GM21367 (cell line): ENCODE measurements around the gene SOX5.
"Not testable (repeated sequence)": the region's sequence is repeated elsewhere in the genome, so short reads cannot be mapped to it uniquely, and the experiment has no call there.

ENCODE experiments used
- ATAC-seq: cut with Tn5 transposase; IDR thresholded peaks from one replicate; pipeline ENCODE4 v1.9.1; 2021; ENCODE audit not compliant: unreplicated experiment

Gene SOX5

GRCh38 chr12:23555825-23556207 lies 393.7 kb downstream of the SOX5 start:
- no peak for ATAC-seq

DNA sequence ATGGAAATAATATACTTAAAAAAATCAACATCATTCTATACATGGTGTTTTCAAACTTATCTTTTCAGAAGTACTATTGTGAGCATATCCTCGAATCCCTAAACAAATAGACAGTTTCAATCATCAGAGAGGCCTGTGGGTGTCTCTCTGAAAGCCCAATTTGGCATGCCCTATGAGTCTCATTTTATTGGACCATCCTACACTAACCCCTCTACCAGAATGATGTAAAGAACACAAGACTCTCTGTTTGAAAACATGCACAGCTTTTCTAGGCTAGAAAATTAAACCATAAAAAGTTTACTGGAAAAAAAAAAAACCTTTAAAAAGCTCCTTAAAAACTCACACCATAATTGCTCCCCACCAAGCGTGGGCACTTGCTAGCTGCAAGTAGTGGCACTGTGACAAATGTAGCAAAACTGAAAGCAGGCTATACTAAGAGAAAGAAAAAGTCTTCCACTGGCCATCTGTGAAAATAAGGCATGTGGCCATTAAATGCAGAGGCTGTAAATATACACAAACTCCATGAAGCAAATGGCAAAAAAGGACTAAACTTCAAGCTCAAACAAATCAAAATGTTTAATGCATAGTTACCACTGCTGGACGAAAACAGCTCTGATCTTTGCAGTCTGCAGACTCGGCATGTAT lies 394.2 kb downstream of the SOX5 start:
- ATAC-seq, result no peak

GRCh38 chr12:23552417-23552816 lies 397.1 kb downstream of the SOX5 start:
- ATAC-seq, result no peak

DNA sequence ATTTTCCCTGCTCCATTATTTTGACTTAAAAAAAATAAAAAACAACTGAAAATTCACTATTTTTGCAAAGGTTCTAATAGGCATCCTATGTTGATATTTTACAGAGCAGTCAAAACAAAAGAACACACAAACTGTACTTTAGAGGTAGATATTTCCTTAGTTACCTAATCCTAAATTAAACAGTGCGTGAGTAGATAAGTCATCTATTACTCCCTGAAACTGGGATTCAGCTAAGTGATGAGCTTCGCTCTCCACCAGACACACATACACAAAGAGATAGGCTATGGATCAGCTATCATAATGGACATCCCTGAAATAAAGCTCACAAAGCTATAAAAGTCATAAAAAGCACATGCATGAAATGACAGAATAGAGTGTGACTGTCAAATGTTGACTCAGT lies 398.7 kb downstream of the SOX5 start:
- no peak for ATAC-seq

- ATAC-seq, result no peak
These were observed 400.7 kb downstream of the SOX5 start for GRCh38 chr12:23548742-23549141.

DNA sequence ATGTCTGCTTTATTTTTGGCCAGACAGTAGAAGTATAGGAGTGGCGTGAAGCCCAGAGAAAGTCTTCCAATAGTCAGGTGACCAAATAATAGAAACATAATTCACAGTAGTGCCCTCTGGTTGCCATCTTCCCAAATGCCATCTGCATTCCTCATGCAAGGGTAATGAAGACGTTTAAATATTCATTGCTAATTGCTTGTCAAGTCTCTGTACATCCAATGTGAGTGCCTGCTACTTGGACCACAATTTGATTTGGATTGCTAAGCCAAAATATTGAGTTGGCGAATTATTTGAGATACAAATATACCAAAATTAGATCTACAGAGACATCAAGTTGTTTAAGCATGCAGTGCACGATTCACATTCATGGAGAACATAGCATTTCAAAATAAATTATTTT lies 402.7 kb downstream of the SOX5 start:
- no peak for ATAC-seq

- ATAC-seq, result no peak
These were observed 405.7 kb downstream of the SOX5 start for GRCh38 chr12:23543767-23544166.

- no peak for ATAC-seq
These were observed 407.3 kb downstream of the SOX5 start for GRCh38 chr12:23542187-23542586.

DNA sequence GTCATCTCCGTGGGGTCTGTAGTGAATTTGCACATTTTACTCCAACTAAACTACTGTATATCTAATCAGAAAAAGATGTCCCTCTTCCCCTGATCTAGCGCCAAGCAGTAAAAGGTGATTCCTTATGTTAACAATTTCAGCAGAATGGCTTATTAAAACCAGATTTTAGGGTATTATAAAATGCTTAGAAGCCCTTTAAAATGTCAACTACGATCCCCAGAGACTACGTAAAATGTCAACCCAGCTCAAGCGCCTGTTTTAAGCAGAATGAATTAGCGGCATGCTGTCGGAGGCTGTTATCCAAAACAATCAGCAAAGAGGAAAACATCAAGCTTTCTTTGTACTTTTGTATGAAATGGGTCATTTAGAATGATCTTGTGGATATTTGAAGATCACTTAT lies 408.9 kb downstream of the SOX5 start:
- no peak for ATAC-seq

DNA sequence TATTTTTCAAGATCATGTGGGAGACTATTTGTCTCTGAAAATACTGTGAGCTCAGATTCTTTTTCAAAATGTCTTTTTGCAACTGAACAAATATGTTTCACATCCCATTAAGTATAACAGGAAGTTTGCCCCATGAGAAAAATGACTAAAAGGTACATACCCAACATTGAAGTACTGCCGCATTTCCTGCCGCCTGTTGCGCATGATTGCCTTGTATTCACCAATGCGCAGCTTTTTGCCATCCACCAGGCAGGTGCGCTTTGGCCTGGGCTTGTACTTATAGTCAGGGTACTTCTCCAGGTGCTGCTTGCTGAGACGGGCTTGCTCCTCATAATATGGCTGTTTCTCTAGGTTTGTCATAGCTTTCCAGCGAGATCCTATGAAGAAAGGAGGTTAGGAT lies 413.2 kb downstream of the SOX5 start:
- peak; percentile 97 for ATAC-seq

GRCh38 chr12:23535441-23535840 lies 414.0 kb downstream of the SOX5 start:
- no peak for ATAC-seq

- no peak for ATAC-seq
These were observed 415.3 kb downstream of the SOX5 start for GRCh38 chr12:23534196-23534595.

DNA sequence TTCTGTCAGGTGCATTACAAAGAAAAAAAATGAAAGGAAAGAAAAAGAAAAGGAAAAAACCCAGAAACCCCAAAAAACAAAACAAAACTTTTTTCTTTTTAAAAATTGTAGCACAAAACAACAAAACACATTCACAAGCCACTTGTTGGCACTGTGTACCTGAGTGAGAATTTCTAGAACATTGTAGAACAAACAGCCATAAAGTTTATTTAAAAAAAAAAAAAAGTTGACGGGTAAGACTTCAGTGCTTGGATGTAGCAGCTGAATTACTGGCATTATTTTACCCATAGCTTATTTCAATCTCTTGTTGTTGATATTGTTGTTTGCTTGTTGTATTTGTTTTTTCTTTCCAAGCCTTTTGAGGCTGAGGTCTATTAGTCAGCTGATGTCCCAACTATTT lies 415.8 kb downstream of the SOX5 start:
- no peak for ATAC-seq

GRCh38 chr12:23533265-23533664 lies 416.2 kb downstream of the SOX5 start:
- no peak for ATAC-seq

GRCh38 chr12:23528316-23528715 lies 421.2 kb downstream of the SOX5 start:
- ATAC-seq, result no peak

- ATAC-seq, result no peak
These were observed 423.9 kb downstream of the SOX5 start for GRCh38 chr12:23525450-23526072.

- ATAC-seq, result no peak
These were observed 426.1 kb downstream of the SOX5 start for GRCh38 chr12:23523339-23523738.

DNA sequence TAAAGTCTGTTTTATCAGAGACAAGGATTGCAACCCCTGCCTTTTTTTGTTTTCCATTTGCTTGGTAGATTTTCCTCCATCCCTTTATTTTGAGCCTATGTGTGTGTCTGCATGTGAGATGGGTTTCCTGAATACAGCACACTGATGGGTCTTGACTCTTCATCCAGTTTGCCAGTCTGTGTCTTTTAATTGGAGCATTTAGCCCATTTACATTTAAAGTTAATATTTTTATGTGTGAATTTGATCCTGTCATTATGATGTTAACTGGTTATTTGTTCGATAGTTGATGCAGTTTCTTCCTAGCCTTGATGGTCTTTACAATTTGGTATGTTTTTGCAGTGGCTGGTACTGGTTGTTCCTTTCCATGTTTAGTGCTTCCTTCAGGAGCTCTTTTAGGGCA lies 430.0 kb downstream of the SOX5 start:
- ATAC-seq, result not testable (repeated sequence)

DNA sequence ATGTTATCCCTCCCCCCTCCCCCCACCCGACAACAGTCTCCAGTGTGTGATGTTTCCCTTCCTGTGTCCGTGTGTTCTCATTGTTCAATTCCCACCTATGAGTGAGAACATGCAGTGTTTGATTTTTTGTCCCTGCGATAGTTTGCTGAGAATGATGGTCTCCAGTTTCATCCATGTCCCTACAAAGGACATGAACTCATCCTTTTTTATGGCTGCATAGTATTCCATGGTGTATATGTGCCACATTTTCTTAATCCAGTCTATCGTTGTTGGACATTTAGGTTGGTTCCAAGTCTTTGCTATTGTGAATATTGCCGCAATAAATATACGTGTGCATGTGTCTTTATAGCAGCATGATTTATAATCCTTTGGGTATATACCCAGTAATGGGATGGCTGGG lies 433.7 kb downstream of the SOX5 start:
- ATAC-seq, result not testable (repeated sequence)

GRCh38 chr12:23510484-23510883 lies 439.0 kb downstream of the SOX5 start:
- no peak for ATAC-seq

DNA sequence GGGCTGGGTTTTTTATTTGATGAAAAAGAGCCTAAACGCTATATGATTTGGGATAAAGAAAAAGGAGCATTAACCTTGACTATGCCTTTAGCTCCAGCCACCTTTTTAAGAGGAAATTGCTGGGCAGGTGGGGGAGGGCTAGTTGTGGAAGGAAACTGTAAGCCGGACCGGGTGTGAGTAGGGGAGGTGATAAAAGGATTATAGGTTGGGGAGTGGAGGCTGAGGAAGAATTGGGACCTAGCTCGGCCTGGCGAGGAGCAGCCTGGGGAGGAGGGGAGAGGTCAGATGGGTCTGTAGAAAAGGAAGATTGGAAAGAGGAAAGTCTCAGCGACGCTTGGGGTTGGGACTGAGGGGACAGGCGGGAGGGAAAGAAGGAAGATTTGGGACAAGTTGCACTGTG lies 439.6 kb downstream of the SOX5 start:
- not testable (repeated sequence) for ATAC-seq

- ATAC-seq, result not testable (repeated sequence)
These were observed 441.7 kb downstream of the SOX5 start for GRCh38 chr12:23507785-23508184.

DNA sequence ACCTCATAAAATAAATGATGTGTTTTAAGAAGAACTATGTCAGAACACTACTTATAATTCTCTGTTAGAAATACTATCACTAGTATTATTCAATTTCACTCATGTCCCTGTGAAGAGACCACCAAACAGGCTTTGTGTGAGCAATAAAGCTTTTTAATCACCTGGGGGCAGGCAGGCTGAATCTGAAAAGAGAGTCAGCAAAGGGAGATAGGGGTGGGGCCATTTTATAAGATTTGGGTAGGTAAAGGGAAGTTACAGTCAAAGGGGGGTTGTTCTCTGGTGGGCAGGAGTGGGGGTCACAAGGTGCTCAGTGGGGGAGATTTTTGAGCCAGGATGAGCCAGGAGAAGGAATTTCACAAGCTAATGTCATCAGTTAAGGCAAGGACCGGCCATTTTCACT lies 443.7 kb downstream of the SOX5 start:
- not testable (repeated sequence) for ATAC-seq
